C4-2B (cell line): ENCODE data around the gene PDK2.

Experiments
- CTCF ChIP-seq: fragments of 450-650 bp; conservative IDR thresholded peaks from 2 replicates; pipeline ENCODE4 v1.5.1; 2017; ENCODE audit warnings: mild to moderate bottlenecking
- ZFX ChIP-seq: fragments of 450-650 bp; IDR thresholded peaks from 2 replicates; pipeline ENCODE4 v1.6.1; 2017

GRCh38 chr17:50056961-50057330 lies 38.2 kb upstream of the PDK2 start:
- TF ChIP-seq CTCF, result no peak
- TF ChIP-seq ZFX, result no peak
